Fibroblast of the aortic adventitia (primary cell): ENCODE results near the gene EFCAB9. TPM values are rescaled to one million over a fixed set of nuclear protein-coding genes. Genes with fewer than 3 reads are reported as not detected.
A peak's percentile ranks its signal among the peaks of the same experiment; 100 is the strongest.
"Not testable (repeated sequence)": the region's sequence is repeated elsewhere in the genome, so short reads cannot be mapped to it uniquely, and the experiment has no call there.

Experiments used
- DNase-seq: peaks from one replicate; pipeline ENCODE4 v3.0.0-alpha.2; 2010; ENCODE audit warnings: low read depth
- H3K4me3 ChIP-seq: 2 replicates; pipeline ENCODE4 v1.5.1; 2011; ENCODE audit warnings: low read depth, mild to moderate bottlenecking, control low read depth, low read length, moderate library complexity
- total RNA-seq: library from RNA; depleted of rRNA; stranded (reverse); fragments of >200 nt; gene quantifications from 2 replicates; pipeline ENCODE4 v1.2.3, GENCODE V29; 2012; ENCODE audit warnings: low replicate concordance
- TF ChIP-seq, protein P1 (sequence below): IDR thresholded peaks from 2 replicates; pipeline ENCODE4 v1.5.1; 2011; ENCODE audit warnings: mild to moderate bottlenecking, low read length, control low read depth, inconsistent platforms; ENCODE audit not compliant: insufficient read depth

The EFCAB9 gene
- total RNA-seq, 1 donor: not detected

DNA sequence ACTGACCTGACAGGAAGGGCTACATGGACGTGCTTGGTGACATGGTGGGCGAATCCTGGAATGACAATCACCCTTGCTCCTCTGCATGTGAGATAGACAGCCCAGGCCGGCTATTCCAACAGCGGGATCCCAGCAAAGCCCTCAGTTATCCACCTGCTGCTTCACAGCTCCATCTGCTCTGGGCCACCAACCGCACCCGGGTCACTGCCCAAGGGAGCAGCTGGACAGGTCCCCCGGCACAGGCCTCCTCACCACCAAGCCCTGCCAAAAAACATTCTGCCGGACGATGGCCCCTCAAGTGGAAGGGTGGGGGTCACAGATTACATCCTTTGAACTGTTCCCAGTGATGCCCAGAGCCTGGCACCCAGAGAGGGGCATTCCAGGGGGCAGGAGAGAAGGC lies 45.6 kb upstream of the EFCAB9 start:
- TF ChIP-seq, protein P1, sequence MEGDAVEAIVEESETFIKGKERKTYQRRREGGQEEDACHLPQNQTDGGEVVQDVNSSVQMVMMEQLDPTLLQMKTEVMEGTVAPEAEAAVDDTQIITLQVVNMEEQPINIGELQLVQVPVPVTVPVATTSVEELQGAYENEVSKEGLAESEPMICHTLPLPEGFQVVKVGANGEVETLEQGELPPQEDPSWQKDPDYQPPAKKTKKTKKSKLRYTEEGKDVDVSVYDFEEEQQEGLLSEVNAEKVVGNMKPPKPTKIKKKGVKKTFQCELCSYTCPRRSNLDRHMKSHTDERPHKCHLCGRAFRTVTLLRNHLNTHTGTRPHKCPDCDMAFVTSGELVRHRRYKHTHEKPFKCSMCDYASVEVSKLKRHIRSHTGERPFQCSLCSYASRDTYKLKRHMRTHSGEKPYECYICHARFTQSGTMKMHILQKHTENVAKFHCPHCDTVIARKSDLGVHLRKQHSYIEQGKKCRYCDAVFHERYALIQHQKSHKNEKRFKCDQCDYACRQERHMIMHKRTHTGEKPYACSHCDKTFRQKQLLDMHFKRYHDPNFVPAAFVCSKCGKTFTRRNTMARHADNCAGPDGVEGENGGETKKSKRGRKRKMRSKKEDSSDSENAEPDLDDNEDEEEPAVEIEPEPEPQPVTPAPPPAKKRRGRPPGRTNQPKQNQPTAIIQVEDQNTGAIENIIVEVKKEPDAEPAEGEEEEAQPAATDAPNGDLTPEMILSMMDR: no peak
- DNase-seq: no peak
- H3K4me3 ChIP-seq: no peak overlapping the region

- no peak overlapping the region for H3K4me3 ChIP-seq
- DNase-seq: peak; percentile 22
- TF ChIP-seq, protein P1: no peak
These were observed 44.9 kb upstream of the EFCAB9 start for GRCh38 chr5:172149073-172149472.

GRCh38 chr5:172149481-172149880 lies 44.5 kb upstream of the EFCAB9 start:
- not testable (repeated sequence) for DNase-seq, H3K4me3 ChIP-seq

DNA sequence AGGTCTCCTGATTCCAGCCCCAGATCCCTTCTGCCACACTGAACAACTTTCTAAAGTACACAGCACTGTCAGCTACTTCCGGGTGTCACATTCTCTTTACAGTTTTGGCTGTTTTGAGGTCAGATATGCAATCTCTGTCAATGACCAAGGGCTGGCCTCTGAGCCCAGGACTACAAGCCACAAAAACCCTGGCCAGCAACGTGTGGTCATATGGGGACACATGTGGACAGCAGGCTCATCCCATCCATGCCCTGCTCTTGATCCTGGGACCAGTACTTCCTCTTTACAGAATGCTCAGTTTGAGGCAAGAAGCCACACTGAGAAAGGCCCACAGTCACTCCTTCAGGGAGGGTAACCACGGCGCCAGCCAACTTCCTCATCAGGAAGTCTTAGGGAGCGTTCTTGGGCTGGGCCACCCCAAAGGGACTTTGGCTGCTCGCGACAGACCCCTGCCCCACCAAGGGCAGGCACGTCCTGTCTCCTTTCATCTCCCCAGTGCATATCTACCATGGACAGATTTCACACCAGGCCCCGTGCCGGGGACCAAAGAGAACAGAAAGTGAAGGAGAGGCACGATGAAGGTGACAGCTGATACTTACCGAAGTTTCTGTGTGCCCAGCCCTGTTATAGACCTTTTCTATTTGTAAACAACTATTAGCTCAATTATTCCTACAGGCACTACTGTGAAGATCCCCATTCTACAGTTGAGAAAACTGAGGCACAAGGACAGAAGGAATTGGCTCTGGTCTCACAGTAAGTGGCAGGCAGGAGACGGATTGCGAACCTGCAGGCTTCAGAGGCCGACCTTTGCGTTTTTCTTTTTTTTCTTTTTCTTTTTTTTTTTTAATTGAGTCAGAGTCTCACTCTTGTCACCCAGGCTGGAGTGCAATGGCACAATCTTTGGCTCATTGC lies 43.2 kb upstream of the EFCAB9 start:
- no peak for DNase-seq
- TF ChIP-seq, protein P1: no peak
- no peak overlapping the region for H3K4me3 ChIP-seq

GRCh38 chr5:172151661-172152210 lies 42.2 kb upstream of the EFCAB9 start:
- DNase-seq: no peak
- TF ChIP-seq, protein P1: no peak

DNA sequence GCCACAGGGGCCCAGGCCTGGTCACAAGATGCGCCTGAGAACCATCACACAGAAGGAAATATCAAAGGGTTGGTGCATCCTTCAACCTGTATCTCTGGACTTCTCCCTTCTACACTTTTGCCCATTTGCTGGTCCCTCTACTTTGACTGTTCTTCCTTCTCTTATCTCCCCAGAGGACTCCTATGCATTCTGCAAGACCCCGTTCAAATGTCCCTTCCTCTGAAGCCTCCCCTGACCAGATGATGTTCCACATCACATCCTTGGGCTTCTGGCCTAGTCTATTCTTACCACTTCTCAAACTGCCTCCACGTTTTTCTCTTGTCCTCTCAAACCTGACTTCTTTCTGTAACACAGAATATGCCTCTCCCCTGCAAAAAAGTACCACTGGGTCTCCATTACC lies 40.3 kb upstream of the EFCAB9 start:
- TF ChIP-seq, protein P1: no peak
- H3K4me3 ChIP-seq: no peak overlapping the region
- DNase-seq: no peak

More at GRCh38 chr5:172151661-172152210, 42.2 kb upstream of the EFCAB9 start:
- no peak overlapping the region for H3K4me3 ChIP-seq

- not testable (repeated sequence) for DNase-seq
These were observed 38.9 kb upstream of the EFCAB9 start for GRCh38 chr5:172155101-172155500.

More at GRCh38 chr5:172155101-172155500, 38.9 kb upstream of the EFCAB9 start:
- not testable (repeated sequence) for H3K4me3 ChIP-seq
